ENCODE results near the gene TLK2.

- TF ChIP-seq POLR2A (IDR thresholded peaks at IDR 0.05) (no peak), CTCF (IDR thresholded peaks at IDR 0.05) (no peak), EP300 (IDR thresholded peaks at IDR 0.05) (no peak)
Measured at GRCh38 chr17:62592341-62593099, 113.9 kb downstream of the TLK2 start.
